ENCODE results near the gene DRD4. TPM values are rescaled to one million over a fixed set of nuclear protein-coding genes. Genes with fewer than 3 reads are reported as not detected.

The DRD4 gene
- polyA plus RNA-seq, 1 donor (not counting 4 experiments of a cell fraction or from before 2014, with no cell fraction given): not detected

GRCh38 chr11:592918-593317, 44.2 kb upstream of the DRD4 start:
- Histone ChIP-seq H3K79me2 (ENCODE audit: control insufficient read depth, insufficient read depth, low read length) (peaks cover 53% of the 10 kb centered on the region), H3K27me3 (ENCODE audit: control insufficient read depth, extremely low read depth, insufficient read depth, low read length) (no peaks in the 10 kb centered on the region), H3K9me1 (ENCODE audit: control insufficient read depth, extremely low read depth, insufficient read depth, low read length) (no peaks in the 10 kb centered on the region), H3K9ac (ENCODE audit: control insufficient read depth, extremely low read depth, insufficient read depth, low read length) (no peak overlapping the region), H3K9me3 (ENCODE audit: control insufficient read depth, low read depth, low read length) (no peaks in the 10 kb centered on the region), H3K27ac (ENCODE audit: control insufficient read depth, insufficient read depth, low read length) (no peak overlapping the region), H3K4me2 (ENCODE audit: control insufficient read depth, extremely low read depth, insufficient read depth, low read depth, low read length) (no peak overlapping the region), H2AFZ (ENCODE audit: control insufficient read depth, low read length) (no peak overlapping the region), H3K4me3 (ENCODE audit: control insufficient read depth in 2 of 3, extremely low read depth in 1 of 3, insufficient read depth in 2 of 3, low read depth in 1 of 3, low read length in 3 of 3) (no peak overlapping the region), H3K4me1 (ENCODE audit: control insufficient read depth, extremely low read depth, insufficient read depth, low read length) (no peaks in the 10 kb centered on the region), H4K20me1 (ENCODE audit: control insufficient read depth, extremely low read depth, insufficient read depth, low read length) (no peaks in the 10 kb centered on the region), H3K36me3 (ENCODE audit: control insufficient read depth in 2 of 2, extremely low read depth in 1 of 2, insufficient read depth in 2 of 2, low read length in 2 of 2) (peaks cover 47 to 53% of the 10 kb centered on the region in 2 experiments)
- no peak for FAIRE-seq
- no peak for DNase-seq (ENCODE audit: low read depth, low spot score)
- TF ChIP-seq CTCF (optimal IDR thresholded peaks at IDR 0.05 in 1 of 3, IDR thresholded peaks at IDR 0.05 in 1 of 3, conservative IDR thresholded peaks at IDR 0.05 in 1 of 3; ENCODE audit: extremely low read depth in 1 of 3, insufficient read depth in 2 of 3, low read length in 3 of 3) (no peak), EZH2 (IDR thresholded peaks at IDR 0.05; ENCODE audit: low read length) (no peak)
- dilution Hi-C loops (cut with MboI; ENCODE audit: extremely low pct_ligation_motif_present, low sequenced_read_pairs): no loop called here

GRCh38 chr11:593347-593746, 43.7 kb upstream of the DRD4 start:
- no peak for TF ChIP-seq CTCF (optimal IDR thresholded peaks at IDR 0.05 in 1 of 3, IDR thresholded peaks at IDR 0.05 in 1 of 3, conservative IDR thresholded peaks at IDR 0.05 in 1 of 3; ENCODE audit: extremely low read depth in 1 of 3, insufficient read depth in 2 of 3, low read length in 3 of 3)
- no peak for TF ChIP-seq EZH2 (IDR thresholded peaks at IDR 0.05; ENCODE audit: low read length)
- Histone ChIP-seq H3K4me1 (ENCODE audit: control insufficient read depth, extremely low read depth, insufficient read depth, low read length) (no peaks in the 10 kb centered on the region), H3K79me2 (ENCODE audit: control insufficient read depth, insufficient read depth, low read length) (peaks cover 52% of the 10 kb centered on the region), H3K27ac (ENCODE audit: control insufficient read depth, insufficient read depth, low read length) (no peak overlapping the region), H3K9ac (ENCODE audit: control insufficient read depth, extremely low read depth, insufficient read depth, low read length) (no peak overlapping the region), H3K4me3 (ENCODE audit: control insufficient read depth in 2 of 3, extremely low read depth in 1 of 3, insufficient read depth in 2 of 3, low read depth in 1 of 3, low read length in 3 of 3) (no peak overlapping the region), H3K36me3 (ENCODE audit: control insufficient read depth in 2 of 2, extremely low read depth in 1 of 2, insufficient read depth in 2 of 2, low read length in 2 of 2) (peaks cover 46 to 54% of the 10 kb centered on the region in 2 experiments), H2AFZ (ENCODE audit: control insufficient read depth, low read length) (no peak overlapping the region), H3K9me1 (ENCODE audit: control insufficient read depth, extremely low read depth, insufficient read depth, low read length) (no peaks in the 10 kb centered on the region), H3K9me3 (ENCODE audit: control insufficient read depth, low read depth, low read length) (no peaks in the 10 kb centered on the region), H3K4me2 (ENCODE audit: control insufficient read depth, extremely low read depth, insufficient read depth, low read depth, low read length) (no peak overlapping the region), H3K27me3 (ENCODE audit: control insufficient read depth, extremely low read depth, insufficient read depth, low read length) (no peaks in the 10 kb centered on the region), H4K20me1 (ENCODE audit: control insufficient read depth, extremely low read depth, insufficient read depth, low read length) (no peaks in the 10 kb centered on the region)
- no peak for DNase-seq (ENCODE audit: low read depth, low spot score)
- dilution Hi-C loops (cut with MboI; ENCODE audit: extremely low pct_ligation_motif_present, low sequenced_read_pairs): no loop called here
- FAIRE-seq: no peak
